Brain microvascular endothelial cell (primary cell): ENCODE data around the gene OSBPL2.

ENCODE experiments used
- DNase-seq: peaks from one replicate; pipeline ENCODE4 v3.0.0-alpha.2; 2020
- H3K27ac ChIP-seq: fragments of 250-450 bp; sonication (Bioruptor Pico); 2 replicates; pipeline ENCODE4 v1.5.1; 2020; ENCODE audit warnings: mild to moderate bottlenecking, moderate library complexity
- H3K27me3 ChIP-seq: fragments of 250-450 bp; sonication (Bioruptor Pico); replicated peaks from 2 replicates; pipeline ENCODE4 v1.5.1; 2020; ENCODE audit warnings: mild to moderate bottlenecking
- H3K36me3 ChIP-seq: fragments of 250-450 bp; sonication (Bioruptor Pico); replicated peaks from 2 replicates; pipeline ENCODE4 v1.5.1; 2020; ENCODE audit warnings: mild to moderate bottlenecking
- H3K4me3 ChIP-seq: 2 replicates; pipeline ENCODE4 v1.5.1; 2011; ENCODE audit warnings: low read depth, mild to moderate bottlenecking, control low read depth, low read length, moderate library complexity
- CTCF ChIP-seq: IDR thresholded peaks from 2 replicates; pipeline ENCODE4 v1.5.1; 2011; ENCODE audit warnings: low read depth, mild to moderate bottlenecking, moderate library complexity, low read length, control low read depth, inconsistent platforms; ENCODE audit errors: missing control alignments
- in situ Hi-C: cut with HindIII; loops from 2 replicates; pipeline ENCODE4 v1.10.0; 2017; ENCODE audit warnings: low sequenced_read_pairs, low pct_ligation_motif_present

OSBPL2 gene

GRCh38 chr20:62280303-62280702 is 42.0 kb downstream of the OSBPL2 start:
- Histone ChIP-seq H3K27ac (no peak overlapping the region), H3K4me3 (no peak overlapping the region), H3K27me3 (no peaks in the 10 kb centered on the region), H3K36me3 (peaks cover 51% of the 10 kb centered on the region)
- TF ChIP-seq CTCF, result no peak
- in situ Hi-C loops, result loop anchor here (25.0 kb wide), 1 partner anchor 107 kb away; the partner anchor contains the start of gene RPS21
- DNase-seq, result no peak

GRCh38 chr20:62281161-62281933 is 43.0 kb downstream of the OSBPL2 start:
- DNase-seq, result no peak
- no peak overlapping the region for H3K4me3 ChIP-seq
- H3K27me3 ChIP-seq, result no peaks in the 10 kb centered on the region
- peaks cover 55% of the 10 kb centered on the region for H3K36me3 ChIP-seq
- no peak for TF ChIP-seq CTCF
- H3K27ac ChIP-seq, result no peak overlapping the region
- in situ Hi-C loops, result loop anchor here (25.0 kb wide), 1 partner anchor 106 kb away; the partner anchor contains the start of gene RPS21

GRCh38 chr20:62282103-62282502 is 43.8 kb downstream of the OSBPL2 start:
- Histone ChIP-seq H3K36me3 (peaks cover 59% of the 10 kb centered on the region), H3K4me3 (no peak overlapping the region), H3K27ac (no peak overlapping the region), H3K27me3 (no peaks in the 10 kb centered on the region)
- DNase-seq, result no peak
- no peak for TF ChIP-seq CTCF
- in situ Hi-C loops, result loop anchor here (25.0 kb wide), 1 partner anchor 105 kb away; the partner anchor contains the start of gene RPS21

- no peak for DNase-seq
- H3K27me3 ChIP-seq, result no peaks in the 10 kb centered on the region
- no peak overlapping the region for H3K4me3 ChIP-seq
- in situ Hi-C loops, result loop anchor here (25.0 kb wide), 1 partner anchor 104 kb away; the partner anchor contains the start of gene RPS21
- no peak for TF ChIP-seq CTCF
- no peak overlapping the region for H3K27ac ChIP-seq
- H3K36me3 ChIP-seq, result peaks cover 59% of the 10 kb centered on the region
Measured at GRCh38 chr20:62282877-62283503, 44.7 kb downstream of the OSBPL2 start.

GRCh38 chr20:62284448-62284847 is 46.1 kb downstream of the OSBPL2 start:
- in situ Hi-C loops, result loop anchor here (25.0 kb wide), 1 partner anchor 103 kb away; the partner anchor contains the start of gene RPS21
- no peaks in the 10 kb centered on the region for H3K27me3 ChIP-seq
- no peak overlapping the region for H3K27ac ChIP-seq
- DNase-seq, result no peak
- TF ChIP-seq CTCF, result no peak
- no peak overlapping the region for H3K4me3 ChIP-seq
- H3K36me3 ChIP-seq, result peaks cover 57% of the 10 kb centered on the region
